ENCODE measurements around the gene BEGAIN.

GRCh38 chr14:100580316-100581227 is 6.6 kb downstream of the BEGAIN start:
- TF ChIP-seq, protein P1, sequence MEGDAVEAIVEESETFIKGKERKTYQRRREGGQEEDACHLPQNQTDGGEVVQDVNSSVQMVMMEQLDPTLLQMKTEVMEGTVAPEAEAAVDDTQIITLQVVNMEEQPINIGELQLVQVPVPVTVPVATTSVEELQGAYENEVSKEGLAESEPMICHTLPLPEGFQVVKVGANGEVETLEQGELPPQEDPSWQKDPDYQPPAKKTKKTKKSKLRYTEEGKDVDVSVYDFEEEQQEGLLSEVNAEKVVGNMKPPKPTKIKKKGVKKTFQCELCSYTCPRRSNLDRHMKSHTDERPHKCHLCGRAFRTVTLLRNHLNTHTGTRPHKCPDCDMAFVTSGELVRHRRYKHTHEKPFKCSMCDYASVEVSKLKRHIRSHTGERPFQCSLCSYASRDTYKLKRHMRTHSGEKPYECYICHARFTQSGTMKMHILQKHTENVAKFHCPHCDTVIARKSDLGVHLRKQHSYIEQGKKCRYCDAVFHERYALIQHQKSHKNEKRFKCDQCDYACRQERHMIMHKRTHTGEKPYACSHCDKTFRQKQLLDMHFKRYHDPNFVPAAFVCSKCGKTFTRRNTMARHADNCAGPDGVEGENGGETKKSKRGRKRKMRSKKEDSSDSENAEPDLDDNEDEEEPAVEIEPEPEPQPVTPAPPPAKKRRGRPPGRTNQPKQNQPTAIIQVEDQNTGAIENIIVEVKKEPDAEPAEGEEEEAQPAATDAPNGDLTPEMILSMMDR (IDR thresholded peaks at IDR 0.05; ENCODE audit: poor library complexity, severe bottlenecking) = no peak
- TF ChIP-seq EP300 (conservative IDR thresholded peaks at IDR 0.05; ENCODE audit: poor library complexity, severe bottlenecking) = no peak
- no peak for TF ChIP-seq EZH2 (IDR thresholded peaks at IDR 0.05; ENCODE audit: borderline replicate concordance, insufficient read depth, low read length, poor library complexity, severe bottlenecking)
- no peak for TF ChIP-seq TAF1 (IDR thresholded peaks at IDR 0.05; ENCODE audit: low read depth)
- TF ChIP-seq, protein P2, sequence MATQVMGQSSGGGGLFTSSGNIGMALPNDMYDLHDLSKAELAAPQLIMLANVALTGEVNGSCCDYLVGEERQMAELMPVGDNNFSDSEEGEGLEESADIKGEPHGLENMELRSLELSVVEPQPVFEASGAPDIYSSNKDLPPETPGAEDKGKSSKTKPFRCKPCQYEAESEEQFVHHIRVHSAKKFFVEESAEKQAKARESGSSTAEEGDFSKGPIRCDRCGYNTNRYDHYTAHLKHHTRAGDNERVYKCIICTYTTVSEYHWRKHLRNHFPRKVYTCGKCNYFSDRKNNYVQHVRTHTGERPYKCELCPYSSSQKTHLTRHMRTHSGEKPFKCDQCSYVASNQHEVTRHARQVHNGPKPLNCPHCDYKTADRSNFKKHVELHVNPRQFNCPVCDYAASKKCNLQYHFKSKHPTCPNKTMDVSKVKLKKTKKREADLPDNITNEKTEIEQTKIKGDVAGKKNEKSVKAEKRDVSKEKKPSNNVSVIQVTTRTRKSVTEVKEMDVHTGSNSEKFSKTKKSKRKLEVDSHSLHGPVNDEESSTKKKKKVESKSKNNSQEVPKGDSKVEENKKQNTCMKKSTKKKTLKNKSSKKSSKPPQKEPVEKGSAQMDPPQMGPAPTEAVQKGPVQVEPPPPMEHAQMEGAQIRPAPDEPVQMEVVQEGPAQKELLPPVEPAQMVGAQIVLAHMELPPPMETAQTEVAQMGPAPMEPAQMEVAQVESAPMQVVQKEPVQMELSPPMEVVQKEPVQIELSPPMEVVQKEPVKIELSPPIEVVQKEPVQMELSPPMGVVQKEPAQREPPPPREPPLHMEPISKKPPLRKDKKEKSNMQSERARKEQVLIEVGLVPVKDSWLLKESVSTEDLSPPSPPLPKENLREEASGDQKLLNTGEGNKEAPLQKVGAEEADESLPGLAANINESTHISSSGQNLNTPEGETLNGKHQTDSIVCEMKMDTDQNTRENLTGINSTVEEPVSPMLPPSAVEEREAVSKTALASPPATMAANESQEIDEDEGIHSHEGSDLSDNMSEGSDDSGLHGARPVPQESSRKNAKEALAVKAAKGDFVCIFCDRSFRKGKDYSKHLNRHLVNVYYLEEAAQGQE (IDR thresholded peaks at IDR 0.05; ENCODE audit: borderline replicate concordance) = no peak
